RWPE2 (cell line): ENCODE results near the gene HS3ST6.

Experiments used
- ATAC-seq: fragments of 200-7000 bp; cut with Tn5 transposase; 3 replicates; pipeline ENCODE4 v1.9.1; 2021; ENCODE audit warnings: low read depth
- DNase-seq: peaks from one replicate; pipeline ENCODE4 v3.0.0-alpha.2; 2020; ENCODE audit warnings: low spot score
- H3K27ac ChIP-seq: fragments of 450-650 bp; 2 replicates; pipeline ENCODE4 v1.5.1; 2017; ENCODE audit warnings: mild to moderate bottlenecking; ENCODE audit not compliant: poor library complexity, severe bottlenecking
- H3K27me3 ChIP-seq: fragments of 250-450 bp; sonication (Bioruptor Pico); 2 replicates; pipeline ENCODE4 v1.5.1; 2021; ENCODE audit warnings: mild to moderate bottlenecking, moderate library complexity; ENCODE audit not compliant: insufficient read depth, poor library complexity, severe bottlenecking
- H3K36me3 ChIP-seq: fragments of 250-450 bp; sonication (Bioruptor Pico); 2 replicates; pipeline ENCODE4 v1.5.1; 2020; ENCODE audit warnings: low read depth, mild to moderate bottlenecking, moderate library complexity
- H3K4me1 ChIP-seq: fragments of 250-450 bp; sonication (Bioruptor Pico); 2 replicates; pipeline ENCODE4 v1.5.1; 2021; ENCODE audit warnings: mild to moderate bottlenecking, moderate library complexity; ENCODE audit not compliant: insufficient read depth, poor library complexity, severe bottlenecking
- H3K4me3 ChIP-seq: fragments of 250-450 bp; sonication (Bioruptor Pico); 2 replicates; pipeline ENCODE4 v1.5.1; 2021; ENCODE audit warnings: mild to moderate bottlenecking, moderate library complexity; ENCODE audit not compliant: severe bottlenecking
- H3K9me3 ChIP-seq: fragments of 250-450 bp; sonication (Bioruptor Pico); 2 replicates; pipeline ENCODE4 v1.5.1; 2021; ENCODE audit warnings: mild to moderate bottlenecking, moderate library complexity; ENCODE audit not compliant: severe bottlenecking
- TF ChIP-seq, protein P1 (sequence below): fragments of 450-650 bp; IDR thresholded peaks from one replicate; pipeline ENCODE4 v1.5.1; 2017; ENCODE audit warnings: mild to moderate bottlenecking, moderate library complexity; ENCODE audit not compliant: poor library complexity, severe bottlenecking

HS3ST6 gene

DNA sequence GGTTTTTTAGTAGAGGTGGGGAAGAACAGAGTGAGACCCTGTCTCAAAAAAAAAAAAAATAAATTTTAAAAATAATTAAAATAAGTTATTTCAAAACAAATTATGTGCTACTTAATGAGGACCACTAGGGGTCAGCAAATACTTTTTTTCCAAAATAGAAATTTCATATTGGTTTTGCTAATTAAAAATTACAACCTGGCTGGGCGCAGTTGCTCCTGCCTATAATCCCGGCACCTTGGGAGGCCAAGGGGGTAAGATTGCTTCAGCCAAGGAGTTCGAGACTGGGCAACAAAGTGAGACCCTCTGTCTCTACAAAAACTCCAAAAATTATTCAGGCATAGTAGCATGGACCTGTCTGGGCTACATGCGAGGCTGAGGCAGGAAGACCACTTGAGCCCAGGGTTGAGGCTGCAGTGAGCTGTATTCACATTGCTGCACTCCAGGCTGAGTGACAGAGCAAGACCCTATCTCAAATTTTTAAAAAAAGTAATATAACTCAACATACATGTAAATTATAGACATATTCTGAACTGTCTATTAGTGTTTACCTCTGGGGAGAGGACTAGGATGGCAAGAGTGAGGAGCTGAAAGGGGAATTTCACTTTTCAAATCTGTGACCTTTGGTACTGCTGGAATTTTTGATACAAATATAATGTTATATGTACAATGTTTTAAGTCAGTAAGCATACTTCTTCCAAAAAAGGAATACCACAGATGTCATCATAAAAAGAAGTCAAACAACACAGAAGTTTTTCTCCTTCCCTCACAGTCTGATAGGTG is 54.3 kb downstream of the HS3ST6 start:
- H3K4me3 ChIP-seq, result no peak overlapping the region
- ATAC-seq (no peak), DNase-seq (no peak)
- TF ChIP-seq, protein P1, sequence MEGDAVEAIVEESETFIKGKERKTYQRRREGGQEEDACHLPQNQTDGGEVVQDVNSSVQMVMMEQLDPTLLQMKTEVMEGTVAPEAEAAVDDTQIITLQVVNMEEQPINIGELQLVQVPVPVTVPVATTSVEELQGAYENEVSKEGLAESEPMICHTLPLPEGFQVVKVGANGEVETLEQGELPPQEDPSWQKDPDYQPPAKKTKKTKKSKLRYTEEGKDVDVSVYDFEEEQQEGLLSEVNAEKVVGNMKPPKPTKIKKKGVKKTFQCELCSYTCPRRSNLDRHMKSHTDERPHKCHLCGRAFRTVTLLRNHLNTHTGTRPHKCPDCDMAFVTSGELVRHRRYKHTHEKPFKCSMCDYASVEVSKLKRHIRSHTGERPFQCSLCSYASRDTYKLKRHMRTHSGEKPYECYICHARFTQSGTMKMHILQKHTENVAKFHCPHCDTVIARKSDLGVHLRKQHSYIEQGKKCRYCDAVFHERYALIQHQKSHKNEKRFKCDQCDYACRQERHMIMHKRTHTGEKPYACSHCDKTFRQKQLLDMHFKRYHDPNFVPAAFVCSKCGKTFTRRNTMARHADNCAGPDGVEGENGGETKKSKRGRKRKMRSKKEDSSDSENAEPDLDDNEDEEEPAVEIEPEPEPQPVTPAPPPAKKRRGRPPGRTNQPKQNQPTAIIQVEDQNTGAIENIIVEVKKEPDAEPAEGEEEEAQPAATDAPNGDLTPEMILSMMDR, result peak; percentile 83
- H3K9me3 ChIP-seq, result no peaks in the 10 kb centered on the region
- H3K4me1 ChIP-seq, result no peaks in the 10 kb centered on the region
- H3K27me3 ChIP-seq, result peaks cover under 1% of the 10 kb centered on the region
- H3K36me3 ChIP-seq, result no peaks in the 10 kb centered on the region
- no peak overlapping the region for H3K27ac ChIP-seq

DNA sequence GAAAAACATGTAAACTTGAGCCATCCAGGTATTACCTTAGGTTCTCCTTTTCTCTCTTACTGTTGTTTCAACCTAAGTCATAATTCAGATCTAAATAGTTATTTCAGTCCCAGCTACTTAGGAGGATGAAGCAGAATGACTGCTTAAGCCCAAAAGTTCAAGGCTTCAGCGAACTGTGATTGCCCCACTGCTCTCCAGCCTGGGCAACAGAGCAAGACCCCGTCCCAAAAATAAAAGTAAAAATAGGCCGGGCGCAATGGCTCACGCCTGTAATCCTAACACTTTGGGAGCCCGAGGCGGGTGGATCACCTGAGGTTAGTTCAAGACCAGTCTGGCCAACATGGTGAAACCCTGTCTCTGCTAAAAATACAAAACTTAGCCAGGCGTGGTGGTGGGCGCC is 55.8 kb downstream of the HS3ST6 start:
- Histone ChIP-seq H3K9me3 (no peaks in the 10 kb centered on the region), H3K4me1 (no peaks in the 10 kb centered on the region), H3K36me3 (no peaks in the 10 kb centered on the region), H3K27me3 (peaks cover 15% of the 10 kb centered on the region), H3K4me3 (no peak overlapping the region), H3K27ac (no peak overlapping the region)
- DNase-seq (no peak), ATAC-seq (no peak)
- TF ChIP-seq, protein P1, result no peak

DNA sequence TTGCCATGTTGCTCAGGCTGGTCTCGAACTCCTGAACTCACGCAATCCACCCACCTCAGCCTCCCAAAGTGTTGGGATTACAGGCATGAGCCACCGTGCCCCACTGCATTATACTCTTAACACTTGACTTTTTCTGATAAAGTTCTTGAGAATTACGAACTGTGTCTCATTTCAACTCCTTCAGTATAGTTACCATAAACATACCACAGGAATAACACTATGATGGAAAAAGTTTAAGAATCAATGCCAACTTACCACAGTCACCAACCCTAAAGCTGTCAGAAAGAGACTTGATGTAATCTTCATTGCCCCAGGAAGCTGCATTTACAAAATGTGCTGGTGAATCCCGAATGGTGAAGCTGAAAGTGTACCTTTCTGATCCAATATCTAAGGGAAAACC is 56.5 kb downstream of the HS3ST6 start:
- TF ChIP-seq, protein P1, result no peak
- no peaks in the 10 kb centered on the region for H3K9me3 ChIP-seq
- DNase-seq (no peak), ATAC-seq (no peak)
- no peak overlapping the region for H3K27ac ChIP-seq
- no peaks in the 10 kb centered on the region for H3K36me3 ChIP-seq
- H3K4me1 ChIP-seq, result no peaks in the 10 kb centered on the region
- H3K27me3 ChIP-seq, result peaks cover 22% of the 10 kb centered on the region
- no peak overlapping the region for H3K4me3 ChIP-seq
